Colonic mucosa (tissue), 4 donors: ENCODE results near the gene DESI2. TPM values are rescaled to one million over a fixed set of nuclear protein-coding genes. Genes with fewer than 3 reads are reported as not detected.

Source experiments
- DNase-seq: peaks from one replicate; pipeline ENCODE4 v3.0.0-alpha.2; 2020
- H3K27ac ChIP-seq: fragments of 200-600 bp; one replicate; pipeline ENCODE4 v1.8.0; 2021
- H3K27me3 ChIP-seq: fragments of 200-600 bp; one replicate; pipeline ENCODE4 v1.8.0; 2021
- H3K36me3 ChIP-seq: fragments of 200-600 bp; one replicate; pipeline ENCODE4 v1.8.0; 2021
- H3K4me1 ChIP-seq: fragments of 200-600 bp; one replicate; pipeline ENCODE4 v1.8.0; 2021; ENCODE audit warnings: mild to moderate bottlenecking
- H3K4me3 ChIP-seq: fragments of 200-600 bp; one replicate; pipeline ENCODE4 v1.8.0; 2021
- H3K9ac ChIP-seq, 2 donors: one replicate each; pipeline ENCODE4 v1.7.0; 2013; ENCODE audit warnings: control low read depth in 2 of 2, low read depth in 2 of 2, low read length in 2 of 2
- H3K9me3 ChIP-seq: fragments of 200-600 bp; one replicate; pipeline ENCODE4 v1.8.0; 2021
- intact Hi-C: fragments of 100-400 bp; cut with DNase I; formaldehyde crosslinking; loops from one replicate; pipeline ENCODE4 v1.14.1; 2022
- total RNA-seq, 2 donors: library from RNA; stranded (reverse); fragmentation: NEBNext Ultra II Directional in 1 of 2; extraction: Animal tissue kit (Norgen Biotek cat#: 25700) in 1 of 2; gene quantifications; one replicate each; pipeline ENCODE4 v1.2.1, GENCODE V29; 2021
- TF ChIP-seq, protein P1 (sequence below): fragments of 200-600 bp; IDR thresholded peaks from one replicate; pipeline ENCODE4 v1.8.0; 2022; ENCODE audit warnings: antibody characterized with exemption, mild to moderate bottlenecking
- donor health status: healthy.
- donor health status: DM: no; HTN: no; CAD: no.
- donor health status: DM: no; HTN: no; CAD: no.

Gene DESI2
- total RNA-seq, 2 donors from 2014 or later, result 34.5 to 57.4 TPM

DNA sequence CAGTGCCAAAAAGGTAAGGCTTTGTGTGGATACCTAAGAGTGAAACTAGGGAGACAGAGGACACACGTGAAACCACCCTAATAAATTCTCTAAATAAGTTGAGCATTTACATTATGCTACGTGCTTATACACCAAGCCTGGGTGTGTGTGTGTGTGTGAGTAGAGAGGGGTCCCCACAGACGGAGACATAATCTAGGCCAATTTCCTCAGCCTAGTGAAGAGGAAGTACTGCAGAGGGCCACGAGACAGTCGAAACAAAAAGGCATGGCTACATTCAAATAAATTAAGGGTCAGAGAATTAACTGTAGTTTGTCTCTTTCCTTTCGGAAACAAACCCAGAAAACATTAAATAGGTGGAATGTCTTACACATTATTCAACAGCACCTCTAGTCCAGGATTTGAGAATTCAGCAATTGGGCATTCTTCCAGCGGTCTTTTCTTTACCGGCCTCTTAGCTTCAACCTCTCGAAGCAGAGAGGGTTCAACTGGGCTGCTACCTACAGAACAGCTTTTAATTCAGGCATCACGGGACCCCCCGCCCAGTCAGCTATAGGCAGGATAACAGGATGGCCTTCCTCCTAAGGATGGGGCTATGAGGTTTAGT is 75.0 kb downstream of the DESI2 start:
- no peaks in the 10 kb centered on the region for H3K36me3 ChIP-seq
- H3K4me3 ChIP-seq, result no peak overlapping the region
- H3K27me3 ChIP-seq, result no peaks in the 10 kb centered on the region
- no peaks in the 10 kb centered on the region for H3K4me1 ChIP-seq
- H3K9me3 ChIP-seq, result no peaks in the 10 kb centered on the region
- TF ChIP-seq, protein P1, sequence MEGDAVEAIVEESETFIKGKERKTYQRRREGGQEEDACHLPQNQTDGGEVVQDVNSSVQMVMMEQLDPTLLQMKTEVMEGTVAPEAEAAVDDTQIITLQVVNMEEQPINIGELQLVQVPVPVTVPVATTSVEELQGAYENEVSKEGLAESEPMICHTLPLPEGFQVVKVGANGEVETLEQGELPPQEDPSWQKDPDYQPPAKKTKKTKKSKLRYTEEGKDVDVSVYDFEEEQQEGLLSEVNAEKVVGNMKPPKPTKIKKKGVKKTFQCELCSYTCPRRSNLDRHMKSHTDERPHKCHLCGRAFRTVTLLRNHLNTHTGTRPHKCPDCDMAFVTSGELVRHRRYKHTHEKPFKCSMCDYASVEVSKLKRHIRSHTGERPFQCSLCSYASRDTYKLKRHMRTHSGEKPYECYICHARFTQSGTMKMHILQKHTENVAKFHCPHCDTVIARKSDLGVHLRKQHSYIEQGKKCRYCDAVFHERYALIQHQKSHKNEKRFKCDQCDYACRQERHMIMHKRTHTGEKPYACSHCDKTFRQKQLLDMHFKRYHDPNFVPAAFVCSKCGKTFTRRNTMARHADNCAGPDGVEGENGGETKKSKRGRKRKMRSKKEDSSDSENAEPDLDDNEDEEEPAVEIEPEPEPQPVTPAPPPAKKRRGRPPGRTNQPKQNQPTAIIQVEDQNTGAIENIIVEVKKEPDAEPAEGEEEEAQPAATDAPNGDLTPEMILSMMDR, result no peak
- no peak overlapping the region for H3K27ac ChIP-seq
- DNase-seq, result no peak
- no peak overlapping the region for H3K9ac ChIP-seq
- intact Hi-C loops, result no loop called here

DNA sequence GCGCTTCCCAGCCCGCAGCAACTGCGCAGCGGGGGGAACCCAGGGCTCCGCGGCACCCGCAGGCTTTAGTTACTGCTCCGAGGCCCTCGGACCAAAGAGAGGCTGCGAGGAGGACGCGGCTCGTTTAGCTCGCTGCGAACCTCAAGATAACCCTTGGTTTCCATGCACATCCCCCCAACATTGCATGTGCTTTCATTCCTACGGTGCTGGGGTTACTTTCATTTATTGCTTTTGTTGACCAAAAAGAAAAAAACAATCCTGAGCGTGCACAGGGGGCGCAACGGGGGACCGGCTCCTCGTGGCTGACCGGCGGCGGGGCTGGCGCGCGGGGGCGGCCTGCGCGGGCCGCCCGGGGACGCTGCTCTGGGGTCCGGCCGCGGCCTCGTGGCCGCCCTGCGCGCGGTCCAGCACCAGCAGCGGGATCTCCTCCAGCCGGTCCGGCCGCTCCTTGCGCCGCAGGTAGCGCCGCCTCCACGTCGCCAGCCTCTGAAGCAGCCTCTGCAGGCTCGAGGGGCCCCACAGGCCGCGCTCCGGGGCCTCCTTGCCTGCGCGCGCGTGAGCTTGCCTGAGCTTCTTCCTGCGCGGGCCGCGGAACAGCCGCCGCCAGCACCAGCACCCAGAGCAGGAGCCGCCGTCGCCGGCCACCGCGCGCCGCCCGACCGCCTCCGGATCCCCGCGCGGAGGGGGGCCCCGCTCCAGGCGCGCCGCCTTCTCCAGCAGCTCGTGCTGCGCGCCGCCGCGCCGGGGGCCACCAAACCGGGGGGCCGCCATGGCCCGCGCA is 77.4 kb downstream of the DESI2 start:
- Histone ChIP-seq H3K27ac (no peak overlapping the region), H3K27me3 (no peaks in the 10 kb centered on the region), H3K4me1 (no peaks in the 10 kb centered on the region), H3K9ac (peak overlapping the region; percentile 14 to 63), H3K36me3 (no peaks in the 10 kb centered on the region), H3K4me3 (peak overlapping the region; percentile 50), H3K9me3 (no peaks in the 10 kb centered on the region)
- peak; percentile 40 for DNase-seq
- TF ChIP-seq, protein P1, result no peak
- intact Hi-C loops, result no loop called here

DNA sequence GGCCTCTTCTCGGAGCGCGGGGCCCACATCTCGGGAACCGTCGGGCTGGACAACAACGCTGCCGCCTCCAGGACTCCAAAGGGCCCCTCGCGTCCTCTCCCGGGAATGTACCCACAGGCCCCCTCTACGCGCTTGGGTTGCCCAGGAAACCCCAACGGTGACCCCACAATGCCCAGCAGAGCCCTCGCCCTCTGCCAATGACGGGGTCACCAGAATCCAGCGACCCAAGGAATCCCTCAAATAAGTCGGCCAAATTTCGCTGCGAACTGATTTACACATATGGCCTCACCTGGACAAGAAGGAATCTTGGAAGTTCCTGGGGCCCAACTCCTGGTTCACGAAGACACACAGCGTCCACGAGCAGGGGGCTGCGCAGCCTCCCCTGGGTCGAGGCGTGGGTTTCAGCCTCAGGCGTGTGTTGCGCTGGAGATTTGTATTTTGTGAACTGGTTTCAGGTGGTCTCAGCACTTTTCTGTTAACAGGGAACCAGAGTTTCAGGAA is 78.1 kb downstream of the DESI2 start:
- H3K9ac ChIP-seq, result peak overlapping the region in 1 of 2 donors; percentile 63
- DNase-seq, result no peak

DNA sequence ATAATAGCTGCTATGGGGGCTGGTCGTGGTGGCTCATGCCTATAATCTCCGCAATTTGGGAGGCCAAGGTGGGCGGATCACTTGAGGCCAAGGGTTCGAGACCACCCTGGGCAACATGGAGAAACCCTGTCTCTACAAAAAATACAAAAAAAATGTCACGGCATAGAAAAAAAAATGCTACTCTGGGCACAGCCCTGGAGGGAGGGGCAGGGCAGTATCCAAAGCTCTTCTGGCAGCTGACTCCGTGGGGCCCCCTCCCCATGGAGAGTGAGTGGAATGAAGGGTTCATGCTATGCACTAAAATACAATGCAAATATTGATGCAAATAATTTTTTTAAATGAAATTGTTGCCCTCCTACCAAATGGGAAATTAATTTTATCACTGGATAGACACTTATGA is 78.7 kb downstream of the DESI2 start:
- intact Hi-C loops, result no loop called here
- Histone ChIP-seq H3K4me1 (no peaks in the 10 kb centered on the region), H3K9ac (no peak overlapping the region), H3K9me3 (no peaks in the 10 kb centered on the region), H3K27me3 (no peaks in the 10 kb centered on the region), H3K27ac (no peak overlapping the region), H3K4me3 (no peak overlapping the region), H3K36me3 (no peaks in the 10 kb centered on the region)
- TF ChIP-seq, protein P1, result no peak
- no peak for DNase-seq

More for the DNA sequence above, 78.1 kb downstream of the DESI2 start:
- Histone ChIP-seq H3K36me3 (no peaks in the 10 kb centered on the region), H3K4me1 (no peaks in the 10 kb centered on the region), H3K9me3 (no peaks in the 10 kb centered on the region), H3K27ac (no peak overlapping the region), H3K27me3 (no peaks in the 10 kb centered on the region), H3K4me3 (peak overlapping the region; percentile 50)
- intact Hi-C loops, result no loop called here
- TF ChIP-seq, protein P1, result no peak

DNA sequence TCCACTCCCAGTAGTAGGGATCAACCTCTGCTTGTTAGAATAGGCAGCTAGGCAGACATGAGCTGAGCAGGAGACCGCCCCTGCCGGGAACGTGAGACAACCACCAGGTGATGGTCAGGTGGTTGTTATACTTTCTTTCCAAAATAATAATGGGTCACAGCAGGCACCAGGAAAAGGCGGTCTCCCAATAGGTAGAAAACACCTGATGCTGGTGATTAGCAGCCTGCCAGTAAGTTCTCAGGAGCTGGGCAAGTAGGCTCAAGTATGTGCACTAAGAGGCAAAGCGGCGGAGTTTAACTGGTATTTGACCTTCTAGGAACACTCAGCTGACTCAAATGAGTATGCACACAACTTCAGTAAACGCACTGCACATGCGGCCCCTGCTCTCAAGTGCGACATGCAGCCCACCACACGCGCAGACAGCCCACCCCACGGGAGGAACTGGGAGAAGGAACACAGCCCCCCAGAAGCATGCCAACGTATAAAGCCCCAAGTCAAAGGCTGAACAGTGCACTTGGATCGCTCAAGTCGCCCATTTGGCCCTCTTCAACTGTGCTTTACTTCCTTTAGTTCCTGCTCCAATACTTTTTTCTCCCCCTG is 80.0 kb downstream of the DESI2 start:
- TF ChIP-seq, protein P1, result no peak
- intact Hi-C loops, result no loop called here
- no peak for DNase-seq
- H3K4me1 ChIP-seq, result no peaks in the 10 kb centered on the region
- no peaks in the 10 kb centered on the region for H3K9me3 ChIP-seq
- no peaks in the 10 kb centered on the region for H3K36me3 ChIP-seq
- H3K9ac ChIP-seq, result no peak overlapping the region
- H3K27ac ChIP-seq, result no peak overlapping the region
- H3K27me3 ChIP-seq, result no peaks in the 10 kb centered on the region
- H3K4me3 ChIP-seq, result no peak overlapping the region
